Stimulated activated CD4-positive, alpha-beta T cell treated with anti-CD3 and anti-CD28 coated beads, Interleukin-15, amount 100 ng/mL, for 48 hours (primary cell): ENCODE results near the gene DSC3.

Experiments
- DNase-seq, 2 donors: peaks; one replicate each; pipeline ENCODE4 v3.0.0-alpha.2; 2020; ENCODE audit warnings: low read depth in 2 of 2

The DSC3 gene

GRCh38 chr18:31042406-31043181 is at the start of gene DSC3:
TSS of gene DSC3 (minus strand) at chr18:31042742. CDS start at chr18:31042660, 82 bp downstream.
- DNase-seq = no peak

- no peak for DNase-seq
Observed at GRCh38 chr18:31091350-31091749, 48.8 kb upstream of the DSC3 start.

DNA sequence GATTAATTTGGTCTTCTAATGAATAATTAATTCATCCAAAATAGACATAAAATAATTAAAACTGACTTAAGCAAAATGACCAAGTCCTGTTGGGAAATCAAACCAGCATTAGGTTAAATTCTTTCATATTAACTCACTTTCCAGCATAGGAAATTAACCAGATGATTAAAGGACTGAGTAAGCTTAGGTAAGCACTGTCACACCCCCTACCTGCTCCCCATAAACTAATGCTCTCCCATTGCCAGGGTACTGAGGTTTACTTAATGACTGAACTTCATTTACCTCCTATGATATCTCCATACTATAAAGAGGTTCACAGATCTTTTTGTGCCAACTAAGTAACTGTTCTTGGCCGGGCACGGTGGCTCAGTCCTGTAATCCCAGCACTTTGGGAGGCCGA is 46.0 kb upstream of the DSC3 start:
- DNase-seq = no peak

DNA sequence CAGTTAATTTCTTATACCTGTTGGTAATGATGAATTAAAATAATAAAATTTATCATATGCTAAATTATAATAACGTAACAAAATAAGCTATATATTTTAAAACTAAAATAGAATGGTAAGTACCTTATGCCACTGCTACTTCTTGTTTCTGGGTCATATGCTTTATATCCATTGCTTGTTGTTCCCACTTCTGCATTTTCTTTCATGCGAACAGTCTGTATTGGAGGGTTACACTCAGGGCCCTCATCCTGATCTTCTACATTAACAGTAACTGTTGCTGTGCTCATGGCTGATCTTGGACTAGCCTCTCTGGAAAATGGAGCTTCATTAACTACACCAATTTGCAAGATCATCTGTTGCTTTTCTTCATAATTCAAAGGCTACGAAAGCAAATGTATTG is 37.4 kb upstream of the DSC3 start:
- DNase-seq = no peak

DNA sequence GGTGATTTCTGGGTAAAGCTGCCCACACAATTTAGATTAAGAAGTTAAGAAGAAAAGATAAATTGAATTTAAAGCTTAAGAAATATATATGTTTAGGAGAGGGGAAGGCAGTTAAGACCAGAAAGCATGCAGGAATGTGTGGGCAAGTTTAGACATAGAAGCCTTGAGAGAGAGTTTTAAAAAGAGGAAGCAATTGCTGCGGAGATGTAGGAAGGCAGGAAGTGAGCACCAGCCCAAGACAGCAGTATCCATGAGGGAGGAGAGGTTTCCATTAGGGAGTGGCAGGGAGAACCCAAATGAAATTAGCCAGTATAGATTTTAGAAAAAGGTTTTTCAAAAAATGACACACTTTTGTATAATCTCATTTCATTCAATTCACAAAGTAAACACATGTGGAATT is 35.3 kb upstream of the DSC3 start:
- DNase-seq = no peak

DNA sequence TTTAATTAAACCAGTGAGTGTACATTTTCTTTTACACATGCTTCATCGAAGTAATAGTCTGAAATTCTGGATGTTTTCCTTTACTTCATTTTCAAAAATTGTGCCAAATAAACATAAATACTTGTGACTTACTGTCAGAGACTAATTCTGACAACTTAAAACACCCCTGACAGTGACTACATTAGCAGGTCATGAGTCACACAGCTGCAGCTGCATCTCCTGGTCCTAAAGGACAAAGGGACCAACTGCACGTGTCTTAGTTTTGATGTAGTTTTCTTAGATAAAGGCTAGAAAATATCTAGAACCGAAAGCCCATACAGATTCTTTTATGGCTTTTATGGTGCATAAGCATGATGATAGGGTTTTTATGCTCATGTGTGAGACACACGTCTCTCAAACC is 29.6 kb upstream of the DSC3 start:
- DNase-seq = no peak

DNA sequence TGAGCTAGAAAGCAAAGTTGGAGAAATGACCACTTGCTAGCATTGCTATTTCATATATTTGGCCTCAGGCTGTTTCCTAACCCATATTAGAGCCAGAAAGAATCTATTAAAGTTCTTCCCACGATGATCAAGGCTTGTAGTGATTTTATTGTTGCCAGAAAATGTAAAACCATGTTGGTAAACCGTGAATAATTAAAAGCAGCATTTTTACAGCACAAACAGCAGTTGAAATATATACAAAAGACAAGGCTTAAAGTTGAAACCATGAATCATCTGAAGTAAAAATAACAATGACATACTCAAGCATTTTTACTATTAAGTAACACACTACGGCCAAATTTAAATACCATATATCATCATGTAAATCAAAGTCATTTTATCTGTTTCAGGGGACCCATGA is 27.7 kb upstream of the DSC3 start:
- DNase-seq = no peak

- DNase-seq = no peak
Observed at GRCh38 chr18:31066266-31066665, 23.7 kb upstream of the DSC3 start.

DNA sequence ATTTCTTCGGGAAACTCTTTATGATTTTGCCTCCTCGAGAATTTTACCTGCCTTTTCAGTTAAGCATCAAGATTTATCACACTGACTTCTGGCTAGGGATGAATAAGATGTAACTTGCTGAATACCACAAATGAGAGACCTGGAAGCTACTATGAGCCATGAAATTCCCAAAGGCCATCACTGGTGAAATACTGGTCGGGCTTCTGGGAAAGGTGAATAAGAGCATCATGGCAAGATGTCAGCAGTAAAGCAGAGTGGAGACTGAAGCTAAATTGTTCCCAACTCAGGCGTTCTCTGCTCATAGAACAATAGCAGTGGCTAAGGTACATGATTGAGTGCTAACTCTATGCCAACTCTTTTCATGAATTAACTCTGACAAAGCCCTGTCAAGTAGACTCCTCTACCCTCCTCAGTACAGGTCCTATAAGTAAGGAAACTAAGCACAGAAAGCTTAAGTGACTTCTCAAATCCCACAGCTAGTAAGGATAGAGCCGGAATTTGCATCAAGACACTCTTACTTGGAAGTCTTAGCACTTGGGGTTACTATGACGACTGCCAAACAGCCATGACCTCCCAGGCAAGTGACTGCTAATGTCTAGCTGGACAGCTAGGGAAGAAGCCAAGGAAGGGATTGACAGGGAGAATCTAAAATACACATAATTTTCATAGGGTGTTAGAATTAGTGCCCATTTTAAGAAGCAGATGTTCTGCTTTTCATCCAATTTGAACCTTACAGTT is 22.7 kb upstream of the DSC3 start:
- no peak for DNase-seq

DNA sequence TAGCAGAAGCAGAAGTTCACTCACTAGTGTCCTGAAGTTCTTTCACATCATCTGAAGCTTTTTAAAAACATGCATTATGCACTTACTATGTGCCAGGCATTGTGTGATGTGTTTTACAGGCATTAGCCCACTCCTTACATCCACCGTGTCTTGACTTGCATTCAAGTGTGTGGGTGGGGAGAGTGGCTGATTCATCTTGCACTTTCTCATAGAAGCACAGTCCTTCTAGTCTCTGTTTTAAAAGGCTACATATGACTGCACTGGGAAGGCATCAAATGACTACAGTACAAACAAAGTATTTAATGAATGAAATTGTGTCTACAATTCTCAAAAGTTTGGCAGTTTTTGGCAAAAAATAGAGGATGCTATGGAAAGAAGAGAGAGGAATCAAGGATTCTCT is 21.6 kb upstream of the DSC3 start:
- no peak for DNase-seq

DNA sequence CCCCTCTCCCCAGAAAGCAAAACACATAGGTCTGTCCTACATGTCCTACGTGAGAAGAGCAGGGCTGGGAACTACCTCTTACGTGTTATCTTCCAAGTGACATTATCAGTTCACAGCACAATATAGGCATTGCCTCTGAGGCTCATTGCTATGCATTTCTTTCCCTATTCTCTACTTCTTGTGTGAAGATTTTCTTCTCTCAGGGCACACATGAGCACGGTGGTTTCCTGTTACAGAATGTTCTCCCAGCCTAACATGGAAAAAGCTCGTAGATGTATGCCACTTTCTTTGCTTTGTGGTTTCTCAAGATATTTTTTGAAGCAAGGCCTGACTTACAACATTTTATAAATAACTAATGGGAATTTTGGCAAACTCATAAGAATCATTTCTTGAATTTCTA is 19.4 kb upstream of the DSC3 start:
- no peak for DNase-seq

DNA sequence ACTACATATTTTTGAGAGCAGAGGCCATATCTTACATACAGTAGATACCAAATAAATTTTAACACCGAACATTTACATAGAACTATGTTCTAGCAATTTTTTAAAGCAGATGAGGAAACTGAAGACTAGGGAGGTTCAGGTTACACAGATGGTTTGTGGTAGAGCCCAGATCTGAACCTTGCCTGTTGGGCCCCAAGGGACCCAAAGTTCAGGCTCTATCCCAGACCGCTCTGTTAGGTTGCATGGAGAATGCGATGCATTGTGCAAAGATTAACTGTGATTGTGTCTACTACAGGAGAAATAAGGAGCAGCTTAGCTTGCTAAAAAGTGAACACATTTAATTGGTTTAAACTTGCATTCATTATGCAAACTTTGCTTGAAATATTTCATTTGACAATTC is 16.4 kb upstream of the DSC3 start:
- no peak for DNase-seq

DNA sequence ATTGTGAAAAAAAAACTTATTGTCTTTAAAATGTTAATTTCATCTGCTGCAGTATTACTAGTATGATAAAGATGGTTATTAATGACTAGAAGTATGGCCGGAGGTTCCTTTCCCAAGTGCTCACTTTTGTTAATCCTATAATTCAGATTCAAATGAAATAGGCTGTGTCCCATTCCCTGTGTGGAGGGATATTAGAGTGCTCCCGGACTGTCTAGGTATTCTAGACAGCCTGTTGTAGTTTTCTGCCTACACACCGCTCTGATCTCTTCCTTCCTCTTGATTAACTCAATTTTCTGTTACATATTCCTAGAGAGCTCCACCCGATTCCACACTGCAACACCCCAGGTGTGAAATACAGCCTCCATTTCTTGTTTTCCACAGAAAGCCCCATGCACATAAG is 15.4 kb upstream of the DSC3 start:
- DNase-seq = no peak

DNA sequence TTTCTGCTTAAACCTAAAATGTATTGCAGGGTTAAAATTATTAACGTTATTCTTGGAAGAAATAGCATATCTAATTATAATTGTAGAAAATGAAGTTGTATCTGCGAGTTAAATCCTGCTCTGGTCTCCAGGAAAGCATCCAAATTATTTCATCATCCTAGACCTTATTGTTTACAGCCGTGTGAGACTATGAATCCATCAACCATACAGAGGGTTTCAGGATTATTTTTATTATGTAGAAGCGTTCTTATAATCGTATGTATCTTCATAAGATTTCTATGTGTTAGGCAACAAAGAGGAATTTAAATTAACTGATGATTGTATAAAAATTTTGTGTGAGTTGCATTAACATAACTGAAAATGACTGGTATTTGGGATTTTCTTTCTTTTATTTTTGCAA is 14.5 kb upstream of the DSC3 start:
- no peak for DNase-seq

DNA sequence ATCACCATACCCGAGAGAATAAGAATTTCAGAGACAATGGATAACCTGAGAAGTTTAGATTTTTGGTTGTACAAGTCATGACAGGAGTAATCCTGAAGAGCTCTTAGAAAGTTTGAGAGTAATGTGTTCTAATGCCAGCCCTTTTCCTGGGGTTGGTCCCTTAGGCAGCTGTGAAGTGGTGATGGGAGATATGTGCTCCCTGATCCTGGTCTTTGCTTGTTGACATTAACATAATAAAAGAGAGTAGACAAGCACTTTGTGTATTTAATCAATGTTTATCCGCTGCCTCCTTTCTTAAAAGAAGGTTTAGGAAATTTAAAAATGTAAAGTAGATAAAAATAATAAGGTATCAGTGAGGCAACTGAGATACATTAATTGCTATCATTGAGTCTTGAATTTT is 13.8 kb upstream of the DSC3 start:
- DNase-seq = no peak

DNA sequence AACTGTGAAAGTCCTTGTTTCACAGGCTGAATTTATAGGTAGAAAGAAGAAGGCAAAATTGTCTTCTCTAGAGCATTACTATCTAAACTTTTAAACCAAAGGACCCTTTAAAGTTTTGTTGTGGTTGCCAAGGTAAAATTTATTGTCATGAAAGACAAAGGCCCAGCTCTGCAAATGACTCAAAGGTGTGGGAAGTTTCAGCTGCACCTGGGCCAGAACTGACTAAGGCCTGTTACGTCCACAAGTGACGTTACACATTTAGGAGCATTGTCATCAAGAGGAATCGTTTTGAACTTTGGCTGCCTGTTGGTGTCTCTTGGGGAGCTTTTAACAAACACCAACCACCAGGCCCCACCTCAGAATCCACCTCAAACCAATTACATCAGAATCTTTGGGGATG is 8.1 kb upstream of the DSC3 start:
- DNase-seq = no peak

GRCh38 chr18:31049189-31049588 is 6.6 kb upstream of the DSC3 start:
- no peak for DNase-seq

- no peak for DNase-seq
Observed at GRCh38 chr18:31048216-31048615, 5.7 kb upstream of the DSC3 start.

GRCh38 chr18:31046916-31047315 is 4.4 kb upstream of the DSC3 start:
- DNase-seq = no peak

- DNase-seq = no peak
Observed at GRCh38 chr18:31045599-31045998, 3.1 kb upstream of the DSC3 start.

DNA sequence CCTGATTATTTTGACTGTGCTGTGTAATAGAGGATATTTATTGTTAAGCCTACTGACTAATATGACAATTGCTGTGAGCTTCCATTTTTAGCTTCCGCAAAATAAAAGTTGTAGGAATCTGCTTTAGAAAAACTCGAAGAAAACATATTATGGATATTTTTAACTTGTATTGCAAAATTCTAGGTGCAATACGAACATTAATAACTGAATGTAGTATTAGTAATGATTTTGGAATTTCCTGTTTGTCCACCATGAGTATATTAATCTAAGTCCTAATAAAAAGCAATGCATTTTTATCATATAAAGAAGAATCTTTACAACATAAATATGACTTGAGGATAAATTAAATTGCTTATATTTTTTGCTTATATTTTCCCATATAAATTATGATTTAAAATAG is 2.4 kb upstream of the DSC3 start:
- DNase-seq = no peak

GRCh38 chr18:31043709-31044108 is 1.2 kb upstream of the DSC3 start:
- DNase-seq = no peak

DNA sequence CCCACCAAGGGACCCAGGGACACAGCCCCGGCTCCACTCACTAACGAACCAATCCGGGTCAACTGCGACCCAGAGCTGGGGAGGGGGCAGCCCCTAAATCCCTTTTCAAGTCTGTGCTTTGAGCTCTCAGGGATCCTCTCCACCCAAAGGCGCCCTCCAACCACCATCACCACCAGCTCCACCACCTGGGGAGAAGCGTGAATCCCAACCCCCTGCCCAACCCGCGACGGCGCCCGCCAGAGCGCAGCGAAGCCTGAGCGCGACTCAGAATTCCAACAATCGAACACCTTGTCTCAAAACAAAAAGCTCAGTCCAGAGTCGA is 497 bp downstream of the DSC3 start:
- DNase-seq = no peak
